IMR-90 (cell line): ENCODE data around the gene PARD3. TPM values are rescaled to one million over a fixed set of nuclear protein-coding genes. Genes with fewer than 3 reads are reported as not detected.

Experiments used
- ATAC-seq: fragments of 200-7000 bp; cut with Tn5 transposase; 2 replicates; pipeline ENCODE4 v1.9.1; 2020; ENCODE audit warnings: low read depth, mild to moderate bottlenecking, moderate library complexity
- BruUV-seq: library from RNA; stranded (reverse); fragments of 400-500 nt; replicated peaks from 2 replicates; lab custom pipeline; 2021; lab: Mats Ljungman, UMichigan
- CTCF ChIA-PET: fragments of 300-600 bp; formaldehyde crosslinking; extraction: SDS; loops from one replicate; lab custom pipeline; 2021; ENCODE audit warnings: antibody characterized with exemption; lab: Yijun Ruan, JAX
- POLR2A ChIA-PET: fragments of 300-600 bp; sonication (Branson Sonifier 250); formaldehyde crosslinking; loops from one replicate; lab custom pipeline; 2022; ENCODE audit warnings: antibody characterized with exemption; ENCODE audit not compliant: unreplicated experiment; lab: Charles Lee
- DNase-seq: peaks from one replicate; pipeline ENCODE4 v3.0.0; 2013
- H2AFZ ChIP-seq: replicated peaks from 2 replicates; pipeline ENCODE3; 2013; ENCODE audit warnings: low read length, mild to moderate bottlenecking; ENCODE audit not compliant: poor library complexity
- H2AK5ac ChIP-seq: 2 replicates; pipeline ENCODE4 v1.6.1; 2013; ENCODE audit warnings: low read depth, low read length, inconsistent platforms
- H2AK9ac ChIP-seq: replicated peaks from 2 replicates; pipeline ENCODE3; 2013; ENCODE audit warnings: mild to moderate bottlenecking, low read depth, low read length, moderate library complexity; ENCODE audit not compliant: poor library complexity
- H2BK120ac ChIP-seq: 2 replicates; pipeline ENCODE4 v1.6.1; 2013; ENCODE audit warnings: low read depth, low read length, inconsistent platforms
- H2BK15ac ChIP-seq: 3 replicates; pipeline ENCODE4 v1.6.1; 2013; ENCODE audit warnings: low read depth, low read length, inconsistent platforms
- H2BK20ac ChIP-seq: 2 replicates; pipeline ENCODE4 v1.6.1; 2013; ENCODE audit warnings: low read depth, mild to moderate bottlenecking, inconsistent platforms, low read length, moderate library complexity
- H2BK5ac ChIP-seq: 2 replicates; pipeline ENCODE4 v1.6.1; 2013; ENCODE audit warnings: mild to moderate bottlenecking, low read depth, low read length, inconsistent platforms; ENCODE audit not compliant: poor library complexity, severe bottlenecking
- H3K14ac ChIP-seq: replicated peaks from 2 replicates; pipeline ENCODE4 v1.6.1; 2013; ENCODE audit warnings: low read depth, low read length, inconsistent platforms
- H3K18ac ChIP-seq: 2 replicates; pipeline ENCODE4 v1.6.1; 2013; ENCODE audit warnings: low read depth, low read length, control low read depth
- H3K23ac ChIP-seq: 2 replicates; pipeline ENCODE4 v1.6.1; 2013; ENCODE audit warnings: low read depth, low read length, inconsistent platforms
- H3K27ac ChIP-seq: 2 replicates; pipeline ENCODE4 v1.5.1; 2013; ENCODE audit warnings: mild to moderate bottlenecking, control low read depth, low read length; ENCODE audit not compliant: insufficient read depth
- H3K27me3 ChIP-seq: 2 replicates; pipeline ENCODE4 v1.6.1; 2013; ENCODE audit warnings: low read length; ENCODE audit not compliant: control insufficient read depth, insufficient read depth
- H3K36me3 ChIP-seq: 2 replicates; pipeline ENCODE4 v1.6.1; 2013; ENCODE audit warnings: low read length, mixed read lengths; ENCODE audit not compliant: control insufficient read depth, insufficient read depth
- H3K4ac ChIP-seq: 2 replicates; pipeline ENCODE4 v1.6.1; 2013; ENCODE audit warnings: low read depth, low read length, inconsistent platforms
- H3K4me1 ChIP-seq: 2 replicates; pipeline ENCODE4 v1.6.1; 2013; ENCODE audit warnings: low read length, mixed read lengths; ENCODE audit not compliant: control insufficient read depth, insufficient read depth
- H3K4me2 ChIP-seq: 2 replicates; pipeline ENCODE4 v1.6.1; 2013; ENCODE audit warnings: low read depth, mild to moderate bottlenecking, control low read depth, low read length, moderate library complexity
- H3K4me3 ChIP-seq: 2 replicates; pipeline ENCODE4 v1.5.1; 2013; ENCODE audit warnings: low read depth, mild to moderate bottlenecking, control low read depth, low read length, moderate library complexity; ENCODE audit not compliant: insufficient read depth
- H3K56ac ChIP-seq: 2 replicates; pipeline ENCODE4 v1.6.1; 2013; ENCODE audit warnings: low read length, inconsistent platforms; ENCODE audit not compliant: insufficient read depth; ENCODE audit errors: extremely low read depth
- H3K79me1 ChIP-seq, 2 experiments: 2 replicates each; pipeline ENCODE4 v1.6.1; 2013; ENCODE audit warnings: low read length in 2 of 2, inconsistent platforms in 1 of 2, low read depth in 1 of 2
- H3K9ac ChIP-seq: 2 replicates; pipeline ENCODE4 v1.6.1; 2013; ENCODE audit warnings: low read depth, low read length, control low read depth
- H3K9me1 ChIP-seq: 2 replicates; pipeline ENCODE4 v1.6.1; 2013; ENCODE audit warnings: low read length, inconsistent platforms; ENCODE audit not compliant: insufficient read depth
- H3K9me3 ChIP-seq: 2 replicates; pipeline ENCODE4 v1.6.1; 2013; ENCODE audit warnings: low read length; ENCODE audit not compliant: control insufficient read depth, insufficient read depth
- H4K20me1 ChIP-seq: 2 replicates; pipeline ENCODE4 v1.6.1; 2013; ENCODE audit warnings: low read length, inconsistent platforms; ENCODE audit not compliant: insufficient read depth
- H4K5ac ChIP-seq: 2 replicates; pipeline ENCODE4 v1.6.1; 2013; ENCODE audit warnings: mild to moderate bottlenecking, low read depth, low read length, control low read depth
- H4K8ac ChIP-seq, 2 experiments: 2 replicates each; pipeline ENCODE4 v1.6.1; 2013; ENCODE audit warnings: low read depth in 2 of 2, low read length in 2 of 2, control low read depth in 1 of 2, inconsistent platforms in 1 of 2
- H4K91ac ChIP-seq: 2 replicates; pipeline ENCODE4 v1.6.1; 2013; ENCODE audit warnings: low read depth, low read length, inconsistent platforms; ENCODE audit not compliant: insufficient read depth
- BHLHE40 ChIP-seq: fragments of 150-350 bp; IDR thresholded peaks from 2 replicates; pipeline ENCODE4 v1.6.1; 2016; ENCODE audit warnings: mild to moderate bottlenecking, low read depth, low read length
- CEBPB ChIP-seq: IDR thresholded peaks from 2 replicates; pipeline ENCODE4 v1.6.1; 2012; ENCODE audit warnings: low read depth, low read length, improper control_type of control experiment
- CHD1 ChIP-seq: IDR thresholded peaks from 2 replicates; pipeline ENCODE4 v1.6.1; 2012; ENCODE audit warnings: low read depth, low read length, improper control_type of control experiment
- CTCF ChIP-seq: conservative IDR thresholded peaks from 2 replicates; pipeline ENCODE4 v1.5.1; 2012; ENCODE audit warnings: mild to moderate bottlenecking, low read depth, low read length, improper control_type of control experiment
- ELK1 ChIP-seq: fragments of 150-350 bp; IDR thresholded peaks from 2 replicates; pipeline ENCODE4 v1.6.1; 2016; ENCODE audit warnings: low read depth, mild to moderate bottlenecking, low read length, moderate library complexity, borderline replicate concordance
- FOS ChIP-seq: fragments of 150-350 bp; IDR thresholded peaks from 2 replicates; pipeline ENCODE4 v1.6.1; 2016; ENCODE audit warnings: low read depth, low read length
- MAFK ChIP-seq: IDR thresholded peaks from 2 replicates; pipeline ENCODE4 v1.6.1; 2012; ENCODE audit warnings: low read depth, low read length, improper control_type of control experiment
- MAZ ChIP-seq: IDR thresholded peaks from 2 replicates; pipeline ENCODE4 v1.6.1; 2012; ENCODE audit warnings: low read depth, mild to moderate bottlenecking, low read length, improper control_type of control experiment, moderate library complexity, borderline replicate concordance
- NFE2L2 ChIP-seq: fragments of 150-350 bp; IDR thresholded peaks from 2 replicates; pipeline ENCODE4 v1.6.1; 2016; ENCODE audit warnings: low read depth, mild to moderate bottlenecking, low read length
- POLR2A ChIP-seq: IDR thresholded peaks from 2 replicates; pipeline ENCODE4 v1.6.1; 2012; ENCODE audit warnings: mild to moderate bottlenecking, low read depth, low read length
- RCOR1 ChIP-seq: IDR thresholded peaks from 2 replicates; pipeline ENCODE4 v1.6.1; 2012; ENCODE audit warnings: mild to moderate bottlenecking, low read length, improper control_type of control experiment; ENCODE audit not compliant: insufficient replicate concordance
- RFX5 ChIP-seq: IDR thresholded peaks from 2 replicates; pipeline ENCODE4 v1.8.0; 2012; ENCODE audit warnings: low read depth, mild to moderate bottlenecking, low read length, moderate library complexity
- SMC3 ChIP-seq: fragments of 150-350 bp; IDR thresholded peaks from 2 replicates; pipeline ENCODE4 v1.6.1; 2016; ENCODE audit warnings: low read depth, mild to moderate bottlenecking, antibody characterized with exemption, low read length, moderate library complexity
- WGBS, 2 experiments: methylation state at CpG; one replicate each; pipeline versions ENCODE4 v1.1.5 to v1.1.7; 2013; ENCODE audit warnings: missing lambda C conversion rate in 2 of 2; ENCODE audit not compliant: insufficient read length in 1 of 2; ENCODE audit errors: extremely low coverage in 2 of 2; 5-methylcytosine and 5-hydroxymethylcytosine counted together
- dilution Hi-C: fragments of 300-500 bp; cut with HindIII; formaldehyde crosslinking; loops from one replicate; pipeline ENCODE4 v1.14.3; 2018; ENCODE audit warnings: low sequenced_read_pairs; ENCODE audit not compliant: unreplicated experiment
- in situ Hi-C: fragments of 300-500 bp; cut with MboI; formaldehyde crosslinking; loops from 3 replicates; pipeline ENCODE4 v1.14.3; 2019; ENCODE audit warnings: low sequenced_read_pairs, inconsistent platforms, mixed read lengths
- intact Hi-C: fragments of 100-400 bp; cut with micrococcal nuclease; formaldehyde crosslinking; loops from 2 replicates; pipeline ENCODE4 v1.10.0; 2022
- polyA plus RNA-seq, 3 experiments: library from polyadenylated mRNA; depleted of rRNA; stranded (reverse); fragments of >200 nt; gene quantifications; 2 replicates each; pipeline ENCODE4 v1.2.3, GENCODE V29; 2012; ENCODE audit warnings: low replicate concordance in 1 of 3
- total RNA-seq: library from RNA; depleted of rRNA; stranded (reverse); fragments of >200 nt; gene quantifications from 2 replicates; pipeline ENCODE4 v1.2.3, GENCODE V29; 2012
- TF ChIP-seq, protein P1 (sequence below): fragments of 150-350 bp; IDR thresholded peaks from 2 replicates; pipeline ENCODE4 v1.6.1; 2017; ENCODE audit warnings: mild to moderate bottlenecking, antibody characterized with exemption, low read length, low read depth

The PARD3 gene
- total and polyA plus RNA-seq, 2 of the 4 experiments (the other 2 are of a cell fraction): 14.6 to 37.5 TPM

- Histone ChIP-seq H2AFZ (no peak overlapping the region), H2BK20ac (no peak overlapping the region), H4K91ac (no peak overlapping the region), H3K4me3 (no peak overlapping the region), H3K14ac (no peak overlapping the region), H3K36me3 (no peaks in the 10 kb centered on the region), H3K18ac (no peak overlapping the region), H3K9ac (no peak overlapping the region), H2AK9ac (no peak overlapping the region), H2BK120ac (no peak overlapping the region), H3K23ac (no peak overlapping the region), H3K56ac (no peak overlapping the region), H3K79me1 (no peaks in the 10 kb centered on the region), H3K4me2 (no peak overlapping the region), H2AK5ac (no peak overlapping the region), H3K9me1 (0 out of 2 replicates have a peak, but pooled peaks cover 3% of the 10 kb centered on the region), H3K27me3 (no peaks in the 10 kb centered on the region), H4K5ac (no peak overlapping the region), H3K27ac (no peak overlapping the region), H2BK5ac (no peak overlapping the region), H3K4me1 (no peaks in the 10 kb centered on the region), H3K4ac (no peak overlapping the region), H4K20me1 (no peaks in the 10 kb centered on the region), H3K9me3 (no peaks in the 10 kb centered on the region), H4K8ac (no peak overlapping the region), H2BK15ac (no peak overlapping the region)
- TF ChIP-seq RFX5 (no peak), CTCF (no peak), SMC3 (no peak), BHLHE40 (no peak), MAFK (no peak), NFE2L2 (no peak), RCOR1 (no peak), ELK1 (no peak), MAZ (no peak), CEBPB (no peak), CHD1 (no peak), POLR2A (no peak), FOS (no peak)
- TF ChIP-seq, protein P1, sequence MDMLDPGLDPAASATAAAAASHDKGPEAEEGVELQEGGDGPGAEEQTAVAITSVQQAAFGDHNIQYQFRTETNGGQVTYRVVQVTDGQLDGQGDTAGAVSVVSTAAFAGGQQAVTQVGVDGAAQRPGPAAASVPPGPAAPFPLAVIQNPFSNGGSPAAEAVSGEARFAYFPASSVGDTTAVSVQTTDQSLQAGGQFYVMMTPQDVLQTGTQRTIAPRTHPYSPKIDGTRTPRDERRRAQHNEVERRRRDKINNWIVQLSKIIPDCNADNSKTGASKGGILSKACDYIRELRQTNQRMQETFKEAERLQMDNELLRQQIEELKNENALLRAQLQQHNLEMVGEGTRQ: no peak
- no TSS peak for BruUV-seq
- no CpG with 5 or more reads among the region's 3 CpGs for WGBS, 2 experiments
- DNase-seq (no peak), ATAC-seq (no peak)
- dilution Hi-C loops: no loop called here
- ChIA-PET POLR2A (interaction anchor here (0.6 kb wide), 1 partner anchor 542 kb away, joined by 7 read pairs; no protein-coding TSS in a partner anchor), CTCF (interaction anchor here (0.7 kb wide), 1 partner anchor 14 kb away, joined by 3 read pairs; no protein-coding TSS in a partner anchor)
- in situ Hi-C loops: no loop called here
- intact Hi-C loops: no loop called here
Observed at GRCh38 chr10:34250722-34251121, 564.4 kb downstream of the PARD3 start.
